GM12873 (cell line): ENCODE measurements around the gene CEACAM16.

Experiments used
- TF ChIP-seq, protein P1 (sequence below): IDR thresholded peaks from 2 replicates; pipeline ENCODE4 v1.5.1; 2012; ENCODE audit warnings: low read depth, mild to moderate bottlenecking, moderate library complexity, low read length, control low read depth; ENCODE audit not compliant: insufficient read depth; ENCODE audit errors: missing control alignments

CEACAM16 gene

GRCh38 chr19:44753626-44753931 lies 54.6 kb downstream of the CEACAM16 start:
- TF ChIP-seq, protein P1, sequence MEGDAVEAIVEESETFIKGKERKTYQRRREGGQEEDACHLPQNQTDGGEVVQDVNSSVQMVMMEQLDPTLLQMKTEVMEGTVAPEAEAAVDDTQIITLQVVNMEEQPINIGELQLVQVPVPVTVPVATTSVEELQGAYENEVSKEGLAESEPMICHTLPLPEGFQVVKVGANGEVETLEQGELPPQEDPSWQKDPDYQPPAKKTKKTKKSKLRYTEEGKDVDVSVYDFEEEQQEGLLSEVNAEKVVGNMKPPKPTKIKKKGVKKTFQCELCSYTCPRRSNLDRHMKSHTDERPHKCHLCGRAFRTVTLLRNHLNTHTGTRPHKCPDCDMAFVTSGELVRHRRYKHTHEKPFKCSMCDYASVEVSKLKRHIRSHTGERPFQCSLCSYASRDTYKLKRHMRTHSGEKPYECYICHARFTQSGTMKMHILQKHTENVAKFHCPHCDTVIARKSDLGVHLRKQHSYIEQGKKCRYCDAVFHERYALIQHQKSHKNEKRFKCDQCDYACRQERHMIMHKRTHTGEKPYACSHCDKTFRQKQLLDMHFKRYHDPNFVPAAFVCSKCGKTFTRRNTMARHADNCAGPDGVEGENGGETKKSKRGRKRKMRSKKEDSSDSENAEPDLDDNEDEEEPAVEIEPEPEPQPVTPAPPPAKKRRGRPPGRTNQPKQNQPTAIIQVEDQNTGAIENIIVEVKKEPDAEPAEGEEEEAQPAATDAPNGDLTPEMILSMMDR = no peak

DNA sequence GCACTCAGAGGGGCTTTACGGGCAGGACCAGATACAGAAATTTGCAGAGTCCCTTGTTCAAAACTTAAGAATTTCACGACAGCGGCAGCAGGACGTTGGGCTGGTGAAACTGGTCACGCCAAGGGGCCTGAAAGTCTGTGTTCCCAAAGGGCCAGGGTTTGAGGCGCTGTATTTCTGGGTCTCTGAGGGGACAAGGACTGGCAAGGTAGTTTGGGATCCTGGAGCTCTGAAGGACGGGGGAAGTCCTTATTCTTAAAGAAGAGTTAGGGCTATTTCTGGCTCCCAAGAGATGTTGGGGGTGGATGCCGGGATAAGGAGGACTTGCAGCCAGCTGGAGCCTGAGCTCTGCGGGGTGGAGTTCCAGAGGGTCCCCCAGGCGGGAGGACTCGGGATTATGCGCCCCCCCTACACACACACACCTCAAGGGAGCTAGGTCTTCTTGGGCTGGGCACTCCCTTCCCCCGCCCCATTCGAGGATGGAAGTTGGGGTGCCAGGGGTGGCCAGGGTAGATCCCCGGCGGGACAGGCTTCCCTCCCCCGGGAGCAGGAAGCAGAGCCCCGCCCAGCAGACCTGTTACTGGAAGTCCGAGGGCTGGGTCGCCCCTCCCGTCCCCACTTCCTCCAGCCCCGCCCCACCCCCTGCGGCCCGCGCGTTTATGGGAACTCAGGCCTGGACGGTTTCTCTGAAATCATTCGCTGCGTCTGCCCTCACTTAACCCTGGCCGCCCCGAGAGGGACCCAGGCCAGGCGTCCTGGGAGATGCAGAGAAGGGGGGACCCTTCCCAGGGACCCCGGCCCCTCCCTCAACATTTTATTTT lies 55.2 kb downstream of the CEACAM16 start:
- TF ChIP-seq, protein P1 = no peak

DNA sequence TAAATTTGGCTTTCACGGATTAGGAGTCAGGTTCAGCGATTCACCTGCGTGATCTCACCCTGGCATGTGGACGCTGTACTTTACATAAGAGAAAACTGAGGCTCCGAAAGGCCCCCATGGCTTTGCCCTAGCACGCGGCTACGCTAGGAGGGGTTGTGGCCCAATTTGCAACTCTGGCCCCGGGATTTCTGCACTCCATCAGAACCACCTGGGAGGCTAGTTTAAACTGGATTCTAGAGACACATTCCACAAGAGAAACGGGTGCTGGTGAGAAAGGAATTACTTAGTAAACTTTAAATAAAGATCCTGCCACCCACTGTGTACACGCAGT lies 55.8 kb downstream of the CEACAM16 start:
- TF ChIP-seq, protein P1 = no peak

GRCh38 chr19:44755219-44755618 lies 56.3 kb downstream of the CEACAM16 start:
- TF ChIP-seq, protein P1 = no peak

DNA sequence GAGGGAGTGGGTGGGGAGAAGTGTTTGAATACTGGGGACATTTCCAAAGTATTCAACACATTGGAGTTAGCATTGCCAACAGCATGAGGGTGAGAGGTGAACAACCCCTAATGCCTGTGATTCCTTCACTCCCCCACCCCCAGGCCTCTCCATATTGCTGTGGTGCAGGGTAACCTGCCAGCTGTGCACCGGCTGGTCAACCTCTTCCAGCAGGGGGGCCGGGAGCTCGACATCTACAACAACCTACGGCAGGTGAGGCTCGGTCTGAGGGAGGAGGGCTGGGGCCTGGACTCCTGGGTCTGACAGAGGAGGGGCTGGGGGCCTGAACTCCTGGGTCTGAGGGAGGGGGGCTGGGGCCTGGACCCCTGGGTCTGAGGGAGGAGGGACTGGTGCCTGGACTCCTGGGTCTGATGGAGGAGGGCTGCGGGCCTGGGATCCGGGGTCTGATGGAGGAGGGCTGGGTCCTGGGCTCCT lies 57.2 kb downstream of the CEACAM16 start:
- TF ChIP-seq, protein P1 = no peak

DNA sequence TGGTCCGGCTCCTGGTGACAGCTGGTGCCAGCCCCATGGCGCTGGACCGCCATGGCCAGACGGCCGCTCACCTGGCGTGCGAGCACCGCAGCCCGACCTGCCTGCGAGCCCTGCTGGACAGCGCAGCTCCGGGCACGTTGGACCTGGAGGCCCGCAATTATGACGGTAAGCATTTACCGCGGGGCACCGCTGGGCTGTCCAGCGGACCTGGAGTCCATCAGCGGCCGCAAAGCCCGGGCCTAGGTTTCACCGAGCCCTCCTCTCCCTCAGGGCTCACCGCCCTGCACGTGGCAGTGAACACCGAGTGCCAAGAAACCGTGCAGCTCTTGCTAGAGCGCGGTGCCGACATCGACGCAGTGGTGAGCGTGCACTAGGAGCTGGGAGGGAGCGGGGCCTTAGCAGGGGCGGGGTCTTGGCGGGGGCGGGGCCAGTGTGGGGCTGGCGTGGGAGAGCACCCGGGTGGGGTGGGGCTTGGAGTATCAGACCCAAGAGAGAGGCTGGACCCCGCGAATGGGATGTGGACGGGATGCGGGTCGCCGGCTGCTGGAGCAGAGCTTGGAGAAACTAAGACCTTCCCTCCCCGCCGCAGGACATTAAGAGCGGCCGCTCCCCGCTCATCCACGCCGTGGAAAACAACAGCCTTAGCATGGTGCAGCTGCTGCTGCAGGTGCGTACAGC lies 58.2 kb downstream of the CEACAM16 start:
- TF ChIP-seq, protein P1 = no peak

- TF ChIP-seq, protein P1 = no peak
These were observed 59.0 kb downstream of the CEACAM16 start for GRCh38 chr19:44757735-44758505.
